ENCODE data around the gene UBN1. TPM values are rescaled to one million over a fixed set of nuclear protein-coding genes. Genes with fewer than 3 reads are reported as not detected.

Gene UBN1
- total and polyA plus RNA-seq, 4 donors: 13.8 to 17.5 (median 16.3) TPM

Other genes with a start within 250 kb of the UBN1 start
- 10 to 100 TPM in 1 of 2 donors, 1 to 10 TPM in 1; 2.2 to 11.2 TPM for gene UBALD1, start 232.6 kb upstream of the UBN1 start, total RNA-seq
- gene UBALD1, start 232.6 kb upstream of the UBN1 start, polyA plus RNA-seq (ENCODE audit: insufficient read length in 2 of 2): 10 to 100 TPM; 40.3 to 42.6 TPM
- gene MGRN1, start 222.7 kb upstream of the UBN1 start, total RNA-seq: 10 to 100 TPM; 29.5 to 31.3 TPM
- gene MGRN1, start 222.7 kb upstream of the UBN1 start, polyA plus RNA-seq (ENCODE audit: insufficient read length in 2 of 2): 100 to 1,000 TPM; 106 to 113 TPM
- gene NUDT16L1, start 153.9 kb upstream of the UBN1 start, total RNA-seq: 10 to 100 TPM; 30.6 to 39.5 TPM
- gene NUDT16L1, start 153.9 kb upstream of the UBN1 start, polyA plus RNA-seq (ENCODE audit: insufficient read length in 2 of 2): 10 to 100 TPM; 61.1 to 61.8 TPM
- gene ANKS3, start 113.2 kb upstream of the UBN1 start, total RNA-seq: 10 to 100 TPM; 20.2 to 29.0 TPM
- gene ANKS3, start 113.2 kb upstream of the UBN1 start, polyA plus RNA-seq (ENCODE audit: insufficient read length in 2 of 2): 10 to 100 TPM; 29.6 to 48.1 TPM
- gene DNAAF8, start 112.9 kb upstream of the UBN1 start, total RNA-seq: 1 to 10 TPM; 1.2 to 4.1 TPM
- 1 to 10 TPM; 5.4 to 6.0 TPM for gene DNAAF8, start 112.9 kb upstream of the UBN1 start, polyA plus RNA-seq (ENCODE audit: insufficient read length in 2 of 2)
- gene ZNF500, start 80.3 kb upstream of the UBN1 start, total RNA-seq: 10 to 100 TPM in 1 of 2 donors, 1 to 10 TPM in 1; 5.8 to 15.3 TPM
- gene ZNF500, start 80.3 kb upstream of the UBN1 start, polyA plus RNA-seq (ENCODE audit: insufficient read length in 2 of 2): 10 to 100 TPM; 13.6 to 21.7 TPM
- under 1 TPM in 1 of 2 donors, not detected in 1; 0.28 TPM for gene SEPTIN12, start 59.1 kb upstream of the UBN1 start, total RNA-seq
- gene SEPTIN12, start 59.1 kb upstream of the UBN1 start, polyA plus RNA-seq (ENCODE audit: insufficient read length in 2 of 2): under 1 TPM; 0.47 to 1.00 TPM
- gene SMIM22, start 52.1 kb upstream of the UBN1 start, total RNA-seq: not detected
- 1 to 10 TPM; 1.4 to 2.4 TPM for gene SMIM22, start 52.1 kb upstream of the UBN1 start, polyA plus RNA-seq (ENCODE audit: insufficient read length in 2 of 2)
- 10 to 100 TPM; 42.3 to 56.3 TPM for gene ROGDI, start 44.8 kb upstream of the UBN1 start, total RNA-seq
- 100 to 1,000 TPM; 123 to 134 TPM for gene ROGDI, start 44.8 kb upstream of the UBN1 start, polyA plus RNA-seq (ENCODE audit: insufficient read length in 2 of 2)
- gene GLYR1, start 193 bp upstream of the UBN1 start, total RNA-seq: 10 to 100 TPM; 52.5 to 55.2 TPM
- 100 to 1,000 TPM; 106 to 134 TPM for gene GLYR1, start 193 bp upstream of the UBN1 start, polyA plus RNA-seq (ENCODE audit: insufficient read length in 2 of 2)
- gene PPL, start 89.7 kb downstream of the UBN1 start, total RNA-seq: 1 to 10 TPM; 2.7 to 3.8 TPM
- 1 to 10 TPM; 3.6 to 5.6 TPM for gene PPL, start 89.7 kb downstream of the UBN1 start, polyA plus RNA-seq (ENCODE audit: insufficient read length in 2 of 2)
- 1 to 10 TPM; 1.6 to 4.5 TPM for gene SEC14L5, start 110.8 kb downstream of the UBN1 start, total RNA-seq
- 1 to 10 TPM in 1 of 2 donors, under 1 TPM in 1; 0.93 to 1.8 TPM for gene SEC14L5, start 110.8 kb downstream of the UBN1 start, polyA plus RNA-seq (ENCODE audit: insufficient read length in 2 of 2)
- gene NAGPA, start 186.5 kb downstream of the UBN1 start, total RNA-seq: 1 to 10 TPM; 6.9 to 7.3 TPM
- gene NAGPA, start 186.5 kb downstream of the UBN1 start, polyA plus RNA-seq (ENCODE audit: insufficient read length in 2 of 2): 10 to 100 TPM; 10.5 to 15.1 TPM
- 100 to 1,000 TPM in 1 of 2 donors, 10 to 100 TPM in 1; 48.6 to 416 TPM for gene C16orf89, start 218.5 kb downstream of the UBN1 start, total RNA-seq
- 10 to 100 TPM; 17.7 to 71.9 TPM for gene C16orf89, start 218.5 kb downstream of the UBN1 start, polyA plus RNA-seq (ENCODE audit: insufficient read length in 2 of 2)
- gene ALG1, start 224.4 kb downstream of the UBN1 start, total RNA-seq: 10 to 100 TPM; 14.5 to 24.1 TPM
- 10 to 100 TPM; 19.9 to 22.3 TPM for gene ALG1, start 224.4 kb downstream of the UBN1 start, polyA plus RNA-seq (ENCODE audit: insufficient read length in 2 of 2)